Astrocyte (in vitro differentiated cells and primary cell): ENCODE measurements around the gene MICAL1.

Experiments used
- CTCF ChIP-seq: IDR thresholded peaks from 2 replicates; pipeline ENCODE4 v1.5.1; 2011; ENCODE audit warnings: low read depth, mild to moderate bottlenecking, inconsistent platforms, low read length, moderate library complexity; ENCODE audit not compliant: insufficient read depth
- EZH2 ChIP-seq: IDR thresholded peaks from 2 replicates; pipeline ENCODE4 v1.6.1; 2012; ENCODE audit warnings: mild to moderate bottlenecking, low read length, inconsistent platforms; ENCODE audit not compliant: insufficient read depth

GRCh38 chr6:109474995-109475394, 19.4 kb upstream of the MICAL1 start:
- TF ChIP-seq CTCF, result no peak
- no peak for TF ChIP-seq EZH2
